ENCODE results near the gene OR5T2. TPM values are rescaled to one million over a fixed set of nuclear protein-coding genes. Genes with fewer than 3 reads are reported as not detected.

OR5T2 gene
- total and polyA plus RNA-seq, 2 of the 13 experiments (the other 11 are each of a cell fraction or from before 2014, with no cell fraction given), result not detected

DNA sequence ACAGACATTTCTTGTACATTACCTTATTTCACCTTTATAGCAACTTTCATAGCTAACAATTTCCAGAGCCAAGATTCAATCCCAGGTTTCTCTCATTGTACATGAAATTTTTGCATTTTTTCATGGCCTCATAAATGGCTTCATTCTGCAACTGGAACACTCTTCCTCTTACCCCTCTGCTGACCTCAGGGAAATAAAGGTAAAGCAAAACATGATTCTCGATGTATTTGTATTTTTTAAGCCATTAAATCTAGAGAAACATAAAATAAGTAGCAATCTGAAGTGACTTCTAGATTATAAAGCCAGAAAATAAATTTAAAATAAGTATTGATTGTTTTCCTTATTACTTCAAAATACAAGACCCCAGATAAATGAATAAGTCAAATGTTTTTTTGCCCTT is at the start of gene OR5T2 (continued):
- TF ChIP-seq, protein P1, sequence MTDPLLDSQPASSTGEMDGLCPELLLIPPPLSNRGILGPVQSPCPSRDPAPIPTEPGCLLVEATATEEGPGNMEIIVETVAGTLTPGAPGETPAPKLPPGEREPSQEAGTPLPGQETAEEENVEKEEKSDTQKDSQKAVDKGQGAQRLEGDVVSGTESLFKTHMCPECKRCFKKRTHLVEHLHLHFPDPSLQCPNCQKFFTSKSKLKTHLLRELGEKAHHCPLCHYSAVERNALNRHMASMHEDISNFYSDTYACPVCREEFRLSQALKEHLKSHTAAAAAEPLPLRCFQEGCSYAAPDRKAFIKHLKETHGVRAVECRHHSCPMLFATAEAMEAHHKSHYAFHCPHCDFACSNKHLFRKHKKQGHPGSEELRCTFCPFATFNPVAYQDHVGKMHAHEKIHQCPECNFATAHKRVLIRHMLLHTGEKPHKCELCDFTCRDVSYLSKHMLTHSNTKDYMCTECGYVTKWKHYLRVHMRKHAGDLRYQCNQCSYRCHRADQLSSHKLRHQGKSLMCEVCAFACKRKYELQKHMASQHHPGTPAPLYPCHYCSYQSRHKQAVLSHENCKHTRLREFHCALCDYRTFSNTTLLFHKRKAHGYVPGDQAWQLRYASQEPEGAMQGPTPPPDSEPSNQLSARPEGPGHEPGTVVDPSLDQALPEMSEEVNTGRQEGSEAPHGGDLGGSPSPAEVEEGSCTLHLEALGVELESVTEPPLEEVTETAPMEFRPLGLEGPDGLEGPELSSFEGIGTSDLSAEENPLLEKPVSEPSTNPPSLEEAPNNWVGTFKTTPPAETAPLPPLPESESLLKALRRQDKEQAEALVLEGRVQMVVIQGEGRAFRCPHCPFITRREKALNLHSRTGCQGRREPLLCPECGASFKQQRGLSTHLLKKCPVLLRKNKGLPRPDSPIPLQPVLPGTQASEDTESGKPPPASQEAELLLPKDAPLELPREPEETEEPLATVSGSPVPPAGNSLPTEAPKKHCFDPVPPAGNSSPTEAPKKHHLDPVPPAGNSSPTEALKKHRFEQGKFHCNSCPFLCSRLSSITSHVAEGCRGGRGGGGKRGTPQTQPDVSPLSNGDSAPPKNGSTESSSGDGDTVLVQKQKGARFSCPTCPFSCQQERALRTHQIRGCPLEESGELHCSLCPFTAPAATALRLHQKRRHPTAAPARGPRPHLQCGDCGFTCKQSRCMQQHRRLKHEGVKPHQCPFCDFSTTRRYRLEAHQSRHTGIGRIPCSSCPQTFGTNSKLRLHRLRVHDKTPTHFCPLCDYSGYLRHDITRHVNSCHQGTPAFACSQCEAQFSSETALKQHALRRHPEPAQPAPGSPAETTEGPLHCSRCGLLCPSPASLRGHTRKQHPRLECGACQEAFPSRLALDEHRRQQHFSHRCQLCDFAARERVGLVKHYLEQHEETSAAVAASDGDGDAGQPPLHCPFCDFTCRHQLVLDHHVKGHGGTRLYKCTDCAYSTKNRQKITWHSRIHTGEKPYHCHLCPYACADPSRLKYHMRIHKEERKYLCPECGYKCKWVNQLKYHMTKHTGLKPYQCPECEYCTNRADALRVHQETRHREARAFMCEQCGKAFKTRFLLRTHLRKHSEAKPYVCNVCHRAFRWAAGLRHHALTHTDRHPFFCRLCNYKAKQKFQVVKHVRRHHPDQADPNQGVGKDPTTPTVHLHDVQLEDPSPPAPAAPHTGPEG (CRISPR knock-in tag; IDR thresholded peaks at IDR 0.05), result no peak
- TF ChIP-seq ATRX (CRISPR knock-in tag; IDR thresholded peaks at IDR 0.05; ENCODE audit: borderline replicate concordance) (no peak), HMGA1 (CRISPR knock-in tag; conservative IDR thresholded peaks at IDR 0.05) (no peak), RFX3 (CRISPR knock-in tag; IDR thresholded peaks at IDR 0.05) (no peak)
- TF ChIP-seq, protein P2, sequence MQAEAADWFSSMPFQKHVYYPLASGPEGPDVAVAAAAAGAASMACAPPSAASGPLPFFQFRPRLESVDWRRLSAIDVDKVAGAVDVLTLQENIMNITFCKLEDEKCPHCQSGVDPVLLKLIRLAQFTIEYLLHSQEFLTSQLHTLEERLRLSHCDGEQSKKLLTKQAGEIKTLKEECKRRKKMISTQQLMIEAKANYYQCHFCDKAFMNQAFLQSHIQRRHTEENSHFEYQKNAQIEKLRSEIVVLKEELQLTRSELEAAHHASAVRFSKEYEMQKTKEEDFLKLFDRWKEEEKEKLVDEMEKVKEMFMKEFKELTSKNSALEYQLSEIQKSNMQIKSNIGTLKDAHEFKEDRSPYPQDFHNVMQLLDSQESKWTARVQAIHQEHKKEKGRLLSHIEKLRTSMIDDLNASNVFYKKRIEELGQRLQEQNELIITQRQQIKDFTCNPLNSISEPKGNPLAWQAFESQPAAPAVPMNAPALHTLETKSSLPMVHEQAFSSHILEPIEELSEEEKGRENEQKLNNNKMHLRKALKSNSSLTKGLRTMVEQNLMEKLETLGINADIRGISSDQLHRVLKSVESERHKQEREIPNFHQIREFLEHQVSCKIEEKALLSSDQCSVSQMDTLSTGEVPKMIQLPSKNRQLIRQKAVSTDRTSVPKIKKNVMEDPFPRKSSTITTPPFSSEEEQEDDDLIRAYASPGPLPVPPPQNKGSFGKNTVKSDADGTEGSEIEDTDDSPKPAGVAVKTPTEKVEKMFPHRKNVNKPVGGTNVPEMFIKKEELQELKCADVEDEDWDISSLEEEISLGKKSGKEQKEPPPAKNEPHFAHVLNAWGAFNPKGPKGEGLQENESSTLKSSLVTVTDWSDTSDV (CRISPR knock-in tag; IDR thresholded peaks at IDR 0.05), result no peak

Measured in HepG2 (cell line).